OCI-M2 (cell line): ENCODE results near the gene AKT1S1.

Source experiments
- DNase-seq: peaks from one replicate; lab custom pipeline; 2025; ENCODE audit not compliant: unreplicated experiment; lab: John Stamatoyannopoulos, UW

Gene AKT1S1

DNA sequence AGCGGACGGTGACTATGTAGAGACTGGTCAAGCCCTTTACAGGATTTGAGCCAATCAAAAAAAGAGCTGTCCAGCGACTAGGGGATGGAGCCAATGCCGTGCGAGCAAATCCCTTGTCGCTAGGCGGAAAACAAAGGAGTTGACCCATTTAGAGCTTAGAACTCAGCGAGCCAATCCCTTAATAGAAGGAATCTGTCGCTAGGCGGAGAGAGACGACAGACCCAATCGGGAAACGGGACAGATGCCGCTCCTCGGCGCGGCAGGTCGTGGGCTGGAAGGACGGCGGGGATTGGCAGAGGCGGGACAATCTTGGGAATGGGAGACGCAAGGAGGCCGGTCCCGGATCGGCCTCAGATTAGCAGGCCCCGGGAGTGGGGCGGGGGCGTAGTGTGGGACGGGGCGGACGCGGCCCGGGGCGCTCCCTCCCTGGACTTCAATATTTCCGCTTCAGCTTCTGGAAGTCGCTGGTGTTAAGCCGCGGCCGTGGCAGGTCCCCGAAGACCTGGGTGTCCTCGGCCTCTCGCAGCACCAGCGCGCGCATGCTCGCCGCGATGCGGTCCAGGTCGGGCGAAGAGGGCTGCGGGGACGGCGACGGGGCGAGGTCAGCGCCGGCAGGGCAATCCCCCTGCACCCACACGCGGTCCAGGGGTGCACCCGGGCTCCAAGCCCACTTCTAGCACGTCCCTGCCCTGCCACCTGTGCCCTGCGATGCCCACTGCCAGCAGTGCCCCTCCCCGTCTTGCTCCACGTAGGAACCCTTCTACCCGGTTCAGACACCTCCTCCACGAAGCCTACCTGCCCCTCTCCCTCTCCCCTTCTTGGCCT, 7.5 kb downstream of the AKT1S1 start:
- DNase-seq: peak; percentile 98

DNA sequence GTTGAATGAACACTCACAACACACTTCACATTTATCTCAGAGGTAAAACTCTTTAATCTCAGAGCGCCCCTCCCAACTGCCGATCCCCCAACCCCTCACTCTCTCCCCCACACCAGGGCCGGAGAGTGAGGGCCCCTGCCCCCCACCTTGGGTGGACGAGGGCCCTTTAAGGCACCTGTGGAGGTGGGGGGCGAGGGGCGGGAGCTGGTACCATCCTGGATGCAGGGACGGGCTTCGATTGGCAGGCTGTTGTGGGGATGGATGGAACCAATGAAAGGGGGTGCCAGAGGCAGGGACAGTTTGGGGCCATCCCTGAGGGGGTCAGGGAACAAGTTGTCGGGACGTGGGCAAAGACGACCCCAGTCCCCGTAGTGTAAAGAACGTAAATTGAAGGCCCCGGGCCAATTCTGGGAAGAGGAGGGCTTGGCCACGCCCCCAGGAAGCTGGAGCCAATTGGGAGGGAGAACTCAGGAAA, 8.1 kb downstream of the AKT1S1 start:
- DNase-seq: no peak

DNA sequence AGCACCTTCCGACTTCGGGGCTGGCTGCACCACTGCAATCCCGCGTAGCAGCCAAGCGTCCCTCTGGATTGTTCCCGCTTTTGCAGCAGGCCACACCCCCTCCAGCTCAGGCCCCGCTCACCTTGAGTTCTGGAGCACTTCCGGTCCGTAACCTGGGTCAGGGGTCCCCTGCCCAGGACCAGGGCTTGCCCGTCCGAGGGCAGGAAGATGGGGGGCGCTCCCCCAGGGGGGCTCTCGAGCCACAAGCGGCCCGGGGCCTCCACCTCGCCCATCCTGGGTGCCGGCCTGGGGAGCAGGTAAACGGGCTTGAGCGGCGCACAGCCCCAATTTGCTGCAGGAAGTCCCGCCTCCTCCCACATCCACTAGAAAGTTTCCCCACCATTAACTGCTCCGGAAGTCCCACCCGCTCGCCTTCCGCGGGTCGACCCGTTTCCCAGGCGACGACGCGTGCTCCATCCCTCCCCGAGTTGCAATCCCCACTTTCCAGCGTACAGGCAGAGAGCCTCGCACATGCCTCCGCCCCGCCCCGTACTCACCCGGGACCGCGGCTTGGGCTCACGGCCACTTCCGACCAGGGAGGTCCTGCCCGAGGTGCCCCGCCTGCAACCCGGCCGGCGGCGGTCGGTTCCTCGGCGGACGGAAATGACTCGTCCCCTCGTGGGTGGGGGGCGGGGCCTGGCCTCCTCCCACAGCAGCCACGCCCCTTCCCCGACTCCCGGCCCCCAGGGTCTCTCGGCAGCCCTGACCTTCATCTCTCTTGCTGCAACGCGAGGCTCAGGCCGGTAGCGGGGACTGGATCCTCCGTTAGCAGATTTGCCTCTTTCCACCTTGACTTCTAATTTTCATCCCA, 10.0 kb downstream of the AKT1S1 start, which contains the start of gene PNKP:
Gene PNKP (minus strand): TSS at position 644 of the 850 bp plus-strand sequence. CDS start 372 bp downstream, at position 272.
- peak; percentile 88 for DNase-seq

DNA sequence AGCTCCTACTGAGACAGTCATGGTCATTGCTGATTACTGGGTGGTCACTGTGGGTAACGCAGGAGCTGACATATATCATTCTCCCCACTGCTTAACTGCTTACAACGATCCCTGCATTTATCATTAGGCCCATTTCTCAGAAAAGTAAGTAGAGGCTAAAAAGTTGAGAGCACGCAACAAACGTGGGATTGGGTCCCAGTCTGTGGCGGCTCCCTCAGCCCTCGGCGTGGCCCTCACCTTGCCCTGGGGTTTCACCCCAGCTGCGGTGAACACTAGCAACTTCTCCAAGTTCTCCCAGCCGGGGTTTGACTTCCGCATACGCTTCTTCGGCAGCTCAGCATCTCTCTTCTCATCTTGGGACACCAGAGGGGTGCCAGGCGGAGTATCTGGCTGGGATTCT, 12.3 kb downstream of the AKT1S1 start:
- DNase-seq: no peak

DNA sequence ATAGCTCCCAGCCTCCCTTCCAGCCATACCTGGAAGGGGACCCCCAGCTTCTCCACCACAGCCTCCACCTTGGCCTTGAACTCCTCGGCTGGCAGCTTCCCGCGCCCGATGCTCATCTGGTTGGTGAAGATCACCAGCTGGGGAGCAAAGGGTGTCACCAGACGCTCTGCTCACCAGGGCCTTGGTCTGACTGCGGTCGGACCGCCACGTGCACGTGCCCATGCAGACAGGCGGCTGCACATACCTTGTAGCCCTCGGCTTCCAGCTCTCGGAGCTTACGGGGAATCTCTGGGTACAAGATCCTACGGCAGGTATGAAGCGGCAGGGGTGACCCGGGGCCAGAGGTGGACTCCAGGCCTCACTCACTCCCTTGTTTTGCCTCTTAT, 13.2 kb downstream of the AKT1S1 start:
- DNase-seq: no peak

DNA sequence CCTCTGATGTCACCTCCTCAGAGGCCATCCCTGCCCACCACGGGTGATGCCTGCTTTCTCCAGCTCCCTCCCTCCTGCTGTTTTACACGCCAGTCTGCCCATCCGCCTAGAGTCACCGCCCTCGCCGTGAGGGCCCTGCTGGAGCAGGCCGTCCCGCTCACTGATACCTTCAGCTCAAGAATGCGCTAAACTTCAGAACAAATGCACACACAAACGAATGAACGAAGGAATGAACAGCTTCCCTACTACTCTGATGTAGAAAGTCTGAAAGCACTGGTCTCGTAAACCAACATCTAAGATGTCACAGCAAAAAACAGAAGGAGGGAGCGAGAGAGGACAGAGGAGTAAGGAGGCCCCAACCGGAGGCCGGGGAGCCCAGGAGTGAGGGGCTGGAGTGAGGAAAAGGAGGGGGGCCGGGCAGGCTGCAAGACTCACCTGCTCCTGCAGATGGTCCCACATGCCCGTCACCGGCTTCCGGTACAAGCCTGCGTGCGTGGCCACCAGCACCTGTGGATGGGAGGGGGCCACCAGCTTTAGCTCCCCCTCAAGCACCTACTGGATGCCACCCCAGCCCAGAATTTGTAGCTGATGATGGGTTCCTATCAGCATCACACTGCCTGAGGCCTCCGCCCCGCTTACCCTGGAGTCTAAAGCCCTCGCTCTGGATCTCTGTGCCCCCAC, 13.8 kb downstream of the AKT1S1 start:
- DNase-seq: no peak

DNA sequence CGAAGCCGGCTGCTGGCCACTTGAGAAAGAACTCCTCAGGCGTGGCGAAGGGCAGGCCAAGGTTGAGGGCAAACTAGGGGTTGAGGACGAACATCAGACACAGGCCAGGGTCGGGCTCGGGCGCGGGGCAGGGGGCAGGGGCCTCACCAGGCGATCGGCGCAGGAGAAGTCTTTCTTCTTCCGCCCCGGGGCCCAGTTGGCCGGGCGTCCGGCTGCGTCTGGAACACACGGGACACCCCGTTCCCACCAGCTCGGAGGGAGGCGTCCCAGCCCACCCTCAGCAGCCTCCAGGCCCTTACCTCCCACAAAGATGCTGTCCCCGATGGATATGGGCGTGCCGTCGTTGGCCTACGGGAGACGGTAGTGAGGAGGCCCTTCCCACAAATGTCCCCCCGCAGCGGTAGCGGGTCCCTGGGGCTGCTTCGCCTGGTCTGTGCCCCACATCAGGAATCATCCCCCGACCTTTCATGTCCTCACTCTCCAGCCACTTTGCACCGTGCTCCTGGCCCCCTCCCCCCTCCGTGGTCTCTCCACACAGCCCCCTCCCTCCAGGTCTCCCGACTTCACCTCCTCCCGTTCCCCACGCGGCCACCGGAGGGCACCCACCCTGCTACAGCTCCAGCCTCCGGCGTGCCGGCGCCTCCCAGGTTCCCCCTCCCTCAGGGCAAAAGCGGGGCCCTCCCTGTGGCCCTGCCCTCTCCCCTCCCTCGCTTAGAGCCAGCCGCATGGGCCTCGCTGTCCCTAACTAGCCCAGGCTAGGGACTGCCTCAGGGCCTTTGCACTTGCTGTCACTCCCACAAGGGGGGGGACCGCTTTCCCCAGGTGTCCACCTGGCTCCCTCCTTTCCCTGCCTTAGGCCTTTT, 14.5 kb downstream of the AKT1S1 start:
- no peak for DNase-seq

DNA sequence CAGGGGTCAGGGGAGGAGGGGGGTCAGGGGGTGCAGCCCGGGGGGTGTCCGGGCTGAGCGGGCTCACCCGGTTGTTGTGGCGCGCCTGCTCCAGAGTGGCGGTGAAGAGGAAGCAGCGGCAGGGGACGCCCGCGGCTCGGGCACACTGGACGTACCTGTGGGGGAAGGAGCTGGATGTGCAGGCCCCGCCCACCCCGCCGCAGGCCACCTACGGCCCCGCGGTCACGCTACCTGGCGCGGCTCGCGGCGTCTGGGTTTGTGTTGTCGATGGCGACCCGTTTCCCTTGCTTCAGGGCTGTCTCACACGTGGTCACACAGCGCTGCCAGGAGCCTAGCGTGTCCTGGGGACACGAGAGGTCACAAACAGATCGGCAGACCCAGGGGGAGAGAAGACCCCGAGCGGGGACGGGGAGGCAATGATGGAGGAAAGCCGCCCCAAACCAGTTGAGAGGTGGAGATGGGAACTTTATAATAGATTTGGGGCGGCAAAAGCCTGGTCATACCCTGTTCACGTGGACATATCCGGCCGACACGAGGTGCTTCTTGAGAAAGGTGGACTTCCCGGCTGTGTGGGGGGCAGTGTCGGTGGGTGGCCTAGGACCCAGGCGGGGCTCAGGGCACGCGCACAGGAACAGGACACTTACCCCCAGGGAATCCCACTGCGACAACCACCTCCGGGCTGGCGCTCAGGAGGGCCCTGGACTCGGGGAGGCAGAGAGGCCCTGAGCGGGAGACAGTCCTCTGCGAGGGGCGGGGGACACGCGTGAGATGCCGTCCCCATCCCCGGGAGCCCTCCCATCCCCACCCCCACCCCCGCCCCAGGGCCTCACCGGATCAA, 15.4 kb downstream of the AKT1S1 start:
- no peak for DNase-seq

DNA sequence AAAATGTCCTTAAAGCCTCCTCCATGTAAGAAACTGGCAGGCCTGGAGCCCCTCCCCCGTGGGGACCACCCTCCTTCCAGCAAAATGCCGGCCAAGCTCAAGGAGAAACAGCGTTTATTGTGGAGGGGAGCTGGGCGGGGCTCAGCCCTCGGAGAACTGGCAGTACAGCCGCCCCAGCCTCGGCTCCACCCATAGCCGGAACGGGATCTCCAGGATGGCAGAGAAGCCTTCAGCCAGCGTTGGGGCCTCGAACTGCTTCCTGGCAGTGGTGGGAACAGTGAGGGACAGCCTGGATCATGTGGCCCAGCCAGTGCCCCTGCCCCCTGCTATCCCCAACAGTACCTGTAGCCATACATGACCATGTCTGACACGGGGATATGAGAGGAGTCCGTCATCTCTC, 16.0 kb downstream of the AKT1S1 start:
- no peak for DNase-seq

DNA sequence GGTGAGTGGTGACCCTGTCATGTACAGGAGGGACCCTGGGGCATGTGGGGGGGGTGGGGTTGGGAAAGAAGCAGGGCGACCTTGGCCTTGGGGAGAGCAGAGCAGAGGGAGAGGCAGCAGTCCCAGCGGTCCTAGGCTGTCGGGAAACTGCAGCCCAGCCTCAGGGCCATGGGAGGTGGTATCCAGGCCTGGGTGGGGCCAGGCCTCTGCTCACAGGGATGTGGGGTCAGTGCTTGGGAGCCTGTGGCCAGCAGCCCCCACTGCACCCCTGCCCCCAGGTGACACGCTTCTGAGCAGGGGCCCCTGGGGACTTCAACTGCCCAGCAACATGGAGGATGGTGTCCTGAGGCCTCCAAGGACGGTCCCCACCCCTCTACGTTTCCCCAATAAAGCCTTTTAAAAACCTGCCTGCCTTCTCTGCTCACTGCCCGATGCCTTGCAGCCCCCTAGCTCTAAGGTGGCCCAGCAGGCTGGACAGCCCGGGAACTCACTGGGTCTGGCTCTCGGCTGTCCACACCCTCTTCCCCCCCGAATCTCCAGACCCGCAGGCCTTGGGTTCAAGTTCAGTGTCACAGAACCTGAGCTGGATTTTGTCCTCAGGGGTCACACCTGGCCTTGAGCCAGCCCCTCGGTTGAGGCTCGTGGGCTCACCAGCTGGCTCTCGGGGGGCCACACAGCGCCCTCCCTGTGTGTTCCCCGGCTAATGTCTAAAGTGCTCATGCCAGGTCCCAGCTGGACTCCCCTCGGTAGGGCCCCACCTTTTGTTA, 16.6 kb downstream of the AKT1S1 start:
- no peak for DNase-seq

DNA sequence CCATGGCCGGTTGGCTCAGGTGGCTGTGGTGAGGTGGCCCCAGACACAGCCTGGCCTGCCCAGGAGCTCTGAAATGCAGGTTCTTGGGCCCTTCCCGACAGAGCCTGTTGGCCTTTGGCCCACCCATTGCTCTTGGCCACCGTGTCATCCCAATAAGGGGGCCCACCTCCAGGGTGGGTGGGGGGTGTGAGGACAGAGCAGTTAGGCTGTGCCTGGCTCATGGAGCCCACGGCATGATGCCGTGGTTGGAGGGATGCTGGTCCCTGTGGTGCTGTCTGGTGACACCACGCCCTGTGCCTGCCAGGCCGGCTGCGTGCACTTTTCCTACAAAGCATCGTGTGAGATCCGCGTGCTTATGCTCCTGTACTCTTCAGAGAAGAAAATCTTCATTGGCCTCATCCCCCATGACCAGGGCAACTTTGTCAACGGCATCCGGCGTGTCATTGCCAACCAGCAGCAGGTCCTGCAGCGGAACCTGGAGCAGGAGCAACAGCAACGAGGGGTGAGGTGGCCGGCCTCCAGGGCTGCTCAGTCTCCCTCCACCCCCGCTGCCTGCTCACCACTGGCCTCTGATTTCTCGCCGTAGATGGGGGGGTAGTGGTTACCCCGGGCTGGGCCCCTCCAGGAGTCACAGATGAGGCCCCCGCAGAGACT, 17.3 kb downstream of the AKT1S1 start:
- no peak for DNase-seq

DNA sequence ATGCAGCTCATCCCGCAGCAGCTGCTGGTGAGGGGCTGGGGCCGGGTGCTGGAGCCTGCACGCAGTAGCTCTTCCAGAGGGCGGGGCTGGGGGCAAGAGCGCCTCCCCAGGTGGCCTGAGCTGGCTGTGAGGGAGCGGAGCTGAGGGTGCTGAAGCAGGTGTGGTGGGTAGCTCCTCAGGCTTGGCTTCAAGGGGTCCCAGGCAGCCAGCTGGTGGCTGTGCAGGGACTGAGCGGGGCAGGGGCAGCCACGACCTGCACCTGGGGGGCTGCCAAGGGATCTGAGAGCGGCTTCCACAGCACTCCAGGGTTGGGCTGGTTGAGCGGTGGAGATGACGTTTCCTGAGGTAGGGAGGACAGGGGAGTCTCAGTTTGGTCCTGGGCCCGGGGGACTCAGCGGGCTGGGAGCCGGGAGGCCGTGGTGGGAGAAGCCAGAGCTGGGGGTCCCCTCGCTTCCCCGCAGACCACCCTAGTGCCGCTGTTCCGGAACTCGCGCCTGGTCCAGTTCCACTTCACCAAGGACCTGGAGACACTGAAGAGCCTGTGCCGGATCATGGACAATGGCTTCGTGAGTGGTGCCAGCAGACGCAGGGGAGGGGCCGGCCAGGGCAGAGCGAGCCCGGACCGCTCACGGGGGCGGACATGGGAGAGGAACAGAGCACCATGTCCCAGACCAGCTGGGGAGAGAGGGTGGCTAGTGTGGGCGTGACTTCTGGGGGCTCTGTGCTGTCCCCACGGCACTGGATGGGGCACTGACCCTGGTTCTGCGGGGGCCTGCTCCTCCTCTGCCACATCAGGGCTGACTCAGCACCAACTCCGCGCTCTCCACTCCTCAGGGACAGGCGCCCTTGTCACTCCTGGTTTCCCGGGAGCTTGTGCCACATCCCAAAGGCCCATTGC, 18.8 kb downstream of the AKT1S1 start:
- no peak for DNase-seq

DNA sequence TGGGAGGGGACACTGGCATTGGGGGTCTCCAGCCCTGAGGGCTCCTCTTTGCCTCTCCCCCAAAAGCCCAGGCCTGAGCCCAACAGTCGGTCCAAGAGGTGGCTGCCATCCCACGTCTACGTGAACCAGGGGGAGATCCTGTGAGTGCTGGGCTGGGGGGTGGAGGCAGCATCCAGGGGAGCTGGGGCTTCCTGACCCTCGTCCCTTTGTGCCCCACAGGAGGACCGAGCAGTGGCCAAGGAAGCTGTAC, 19.4 kb downstream of the AKT1S1 start:
- no peak for DNase-seq

DNA sequence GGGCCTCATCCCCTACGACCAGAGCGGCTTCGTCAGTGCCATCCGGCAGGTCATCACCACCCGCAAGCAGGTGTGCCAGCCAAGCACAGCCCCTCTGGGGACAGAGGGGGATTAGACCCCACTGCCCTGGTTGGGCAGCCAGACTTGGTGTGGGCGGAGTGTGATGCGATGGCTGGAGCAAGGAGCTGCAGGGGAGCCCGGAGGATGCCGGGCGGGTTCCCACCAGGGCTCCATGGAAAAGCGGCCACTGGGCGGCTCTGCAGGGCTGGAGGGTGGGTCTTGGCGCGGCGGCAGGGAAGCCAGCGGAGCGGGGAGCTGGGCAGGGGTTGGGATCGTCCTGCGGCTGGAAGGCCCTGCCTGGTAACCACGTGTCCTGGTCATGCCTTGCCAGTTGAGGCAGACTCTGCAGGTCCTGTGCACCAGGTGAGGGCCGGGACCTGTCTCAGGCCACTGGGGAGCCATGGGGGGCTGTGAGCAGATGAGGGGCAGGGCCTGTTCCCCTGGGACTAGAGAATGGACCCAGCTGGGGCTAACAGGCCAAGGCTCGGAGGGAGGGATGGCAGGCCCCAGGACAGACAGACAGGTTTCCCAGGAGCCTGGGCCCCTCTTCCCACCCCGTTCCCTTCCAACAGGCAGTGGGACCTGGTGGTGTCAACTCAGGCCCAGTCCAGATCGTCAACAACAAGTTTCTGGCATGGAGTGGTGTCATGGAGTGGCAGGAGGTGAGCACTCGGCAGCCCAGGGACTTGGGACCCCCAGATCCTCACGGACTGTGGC, 19.9 kb downstream of the AKT1S1 start:
- no peak for DNase-seq

DNA sequence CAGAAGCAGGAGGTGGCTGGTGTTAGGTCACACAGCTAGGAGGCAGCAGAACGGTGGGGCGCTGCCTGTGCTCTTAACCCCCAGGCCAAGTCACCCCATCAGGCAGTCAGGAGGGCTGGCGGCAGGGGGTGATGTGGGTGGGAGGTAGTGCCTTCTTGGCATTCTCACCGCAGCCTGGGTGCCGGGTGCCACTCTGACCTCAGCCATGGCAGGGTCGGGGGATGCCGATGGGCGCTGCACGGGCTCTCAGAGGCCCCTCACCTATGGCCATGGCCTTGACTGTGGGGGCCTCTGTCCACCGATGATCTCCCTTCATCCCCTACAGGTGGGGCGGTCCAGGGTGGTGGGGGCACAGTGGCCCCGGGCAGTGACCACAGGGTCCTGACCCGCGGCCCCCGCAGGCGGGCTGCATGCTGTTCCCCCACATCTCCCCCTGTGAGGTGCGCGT, 20.6 kb downstream of the AKT1S1 start:
- no peak for DNase-seq

DNA sequence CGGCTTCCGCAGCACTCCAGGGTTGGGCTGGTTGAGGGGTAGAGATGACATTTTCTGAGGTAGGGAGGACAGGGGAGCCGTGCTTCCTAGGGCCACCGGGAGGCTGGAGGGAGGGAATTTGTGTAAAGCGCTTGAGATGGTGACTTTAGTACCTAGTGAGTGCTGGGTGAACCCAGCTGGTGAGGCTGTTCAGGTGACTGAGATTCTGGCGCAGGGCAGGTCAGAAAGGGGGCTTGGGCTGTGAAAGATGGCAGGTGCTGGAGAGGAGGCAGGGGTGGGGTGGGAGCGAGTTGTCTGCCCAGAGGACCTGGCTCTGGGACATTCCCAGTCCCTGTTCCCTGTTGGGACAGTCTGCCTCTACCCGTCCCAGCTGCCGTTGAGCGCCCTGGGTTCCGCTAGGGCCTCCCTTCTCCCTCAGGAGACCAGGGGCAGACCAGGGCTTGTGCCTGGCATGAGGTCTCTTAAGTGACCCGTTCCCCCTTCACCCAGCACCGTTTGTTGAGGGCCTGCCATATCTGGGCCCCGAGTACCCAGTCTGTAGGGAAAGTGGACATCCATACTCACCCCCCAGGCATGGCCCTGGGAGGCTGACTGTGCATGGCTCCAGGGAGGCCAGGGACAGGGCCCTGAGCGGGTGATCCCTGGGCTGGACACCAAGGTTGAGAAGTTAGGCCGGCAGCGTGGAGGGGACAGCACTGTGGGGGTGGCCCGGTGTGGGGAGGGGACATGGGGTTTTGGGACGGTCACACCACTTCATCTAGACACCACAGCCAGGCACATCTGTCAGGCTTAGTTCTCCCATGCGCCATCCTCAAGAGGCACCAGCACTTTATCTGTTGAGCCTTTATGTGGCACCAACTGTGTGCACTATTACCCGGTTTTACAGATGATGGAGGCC, 21.2 kb downstream of the AKT1S1 start:
- no peak for DNase-seq
